T-helper 2 cell treated with Interferon-gamma antibody and Interleukin-4, amounts not matched to agents 100 ng/mL and 5 ng/mL, for 36 hours (primary cell): ENCODE measurements around the gene IFT81. TPM values are rescaled to one million over a fixed set of nuclear protein-coding genes. Genes with fewer than 3 reads are reported as not detected.
"Not testable (repeated sequence)": the region's sequence is repeated elsewhere in the genome, so short reads cannot be mapped to it uniquely, and the experiment has no call there.

ENCODE experiments used
- intact Hi-C: fragments of 100-400 bp; cut with micrococcal nuclease; formaldehyde crosslinking; loops from one replicate; pipeline ENCODE4 v1.15.1; 2023
- total RNA-seq: library from RNA; stranded (reverse); gene quantifications from 2 replicates; pipeline ENCODE4 v1.2.3, GENCODE V29; 2022

IFT81 gene
- total RNA-seq, 1 donor from 2014 or later = 1.2 TPM

DNA sequence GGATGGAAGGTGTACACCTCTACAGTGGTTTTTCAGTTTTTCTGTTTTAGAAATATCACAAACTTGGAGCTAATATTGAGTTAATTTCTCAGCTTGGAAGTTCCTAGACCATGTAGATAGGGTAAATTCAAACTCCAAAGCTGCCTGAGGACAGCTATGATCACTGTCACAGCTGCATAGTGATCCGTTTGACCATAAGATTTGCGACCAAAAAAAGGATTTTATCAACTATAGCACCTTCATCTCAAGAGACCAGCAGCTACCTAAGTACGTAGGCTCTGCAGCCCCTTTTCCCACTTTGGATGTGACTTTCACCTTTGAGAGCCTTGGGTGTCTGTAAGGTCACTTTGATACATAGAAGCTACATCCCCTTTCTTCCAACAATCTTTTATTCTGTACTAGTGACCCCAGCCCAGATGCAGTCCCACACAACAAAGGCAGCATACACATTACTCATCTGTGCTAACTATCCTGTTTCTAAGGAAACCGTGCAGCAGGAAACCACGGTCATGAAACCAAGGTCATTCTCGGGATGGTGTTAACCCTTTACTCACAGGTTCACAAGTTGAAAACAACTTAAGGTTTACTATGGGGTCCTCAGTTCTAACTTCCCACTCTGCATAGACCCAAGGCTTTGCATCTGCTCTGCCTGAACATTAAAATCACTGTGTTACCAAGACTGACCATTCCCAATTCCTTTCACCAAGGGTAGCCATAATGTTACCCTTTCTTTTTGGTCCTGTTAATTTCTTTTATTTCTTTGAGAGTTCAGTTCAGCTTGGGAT, 75.4 kb downstream of the IFT81 start:
- intact Hi-C loops = no loop called here

DNA sequence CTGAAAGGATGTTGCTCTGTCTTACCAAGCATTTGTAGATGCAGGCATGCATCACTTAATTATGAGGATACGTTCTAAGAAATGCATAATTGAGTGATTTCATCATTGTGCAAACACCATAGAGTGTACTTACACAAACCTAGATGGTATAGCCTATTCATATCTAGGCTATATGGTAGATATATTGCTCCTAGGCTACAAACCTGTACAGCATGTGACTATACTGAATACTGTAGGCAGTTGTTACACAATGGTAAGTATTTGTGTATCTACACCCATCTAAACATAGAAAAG, 75.9 kb downstream of the IFT81 start:
- intact Hi-C loops = no loop called here

DNA sequence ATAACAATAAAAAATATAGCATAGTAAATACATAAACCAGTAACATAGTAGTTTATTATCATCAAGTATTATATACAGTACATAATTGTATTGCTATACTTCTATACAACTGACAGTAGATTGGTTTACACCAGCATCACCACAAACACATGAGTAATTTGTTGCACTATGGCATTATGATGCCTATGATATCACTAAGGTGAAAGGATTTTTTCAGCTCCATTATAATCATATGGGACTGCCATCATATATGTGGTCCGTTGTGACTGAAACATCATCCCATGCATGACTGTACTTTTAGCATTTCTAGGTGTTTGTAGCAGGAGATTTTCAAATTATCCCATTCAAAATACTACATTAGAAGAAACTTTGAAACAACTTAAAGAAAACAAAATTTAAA, 77.8 kb downstream of the IFT81 start:
- intact Hi-C loops = no loop called here

DNA sequence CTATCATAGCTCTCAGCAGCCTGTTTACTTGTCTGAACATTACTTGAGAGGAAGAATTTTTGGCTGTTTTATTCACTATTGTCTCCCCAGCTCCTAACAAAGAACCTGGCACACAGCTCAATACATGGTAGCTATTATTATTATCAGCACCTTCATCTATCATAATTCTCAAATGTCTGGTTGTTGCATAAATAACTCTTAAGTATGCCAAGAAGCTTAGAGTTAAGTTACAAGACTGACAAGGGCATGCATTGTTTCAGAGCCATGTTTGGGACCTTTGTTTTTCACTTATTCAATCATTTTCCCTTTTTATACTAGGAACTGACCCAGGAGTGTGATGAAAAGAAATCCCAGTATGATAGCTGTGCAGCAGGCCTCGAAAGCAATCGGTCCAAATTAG, 79.4 kb downstream of the IFT81 start:
- intact Hi-C loops = no loop called here

DNA sequence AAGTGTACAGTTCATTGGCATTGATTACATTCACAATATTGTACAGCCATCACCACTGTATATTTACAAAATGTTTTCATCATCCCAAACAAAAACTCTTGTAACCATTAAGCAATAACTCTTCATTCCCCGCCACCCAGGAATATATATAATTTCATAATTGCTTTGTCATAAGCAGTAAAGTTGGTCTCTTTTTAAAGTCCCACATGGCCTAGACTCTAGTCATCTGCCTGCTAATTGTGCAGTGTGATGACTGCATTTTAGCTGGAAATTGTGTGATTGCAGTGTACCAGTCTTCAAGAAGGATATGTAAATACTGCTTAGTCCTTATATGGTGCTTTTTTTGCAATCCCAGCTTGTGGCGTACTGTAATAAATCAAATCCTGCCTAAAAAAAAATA, 81.8 kb downstream of the IFT81 start:
- intact Hi-C loops = no loop called here

DNA sequence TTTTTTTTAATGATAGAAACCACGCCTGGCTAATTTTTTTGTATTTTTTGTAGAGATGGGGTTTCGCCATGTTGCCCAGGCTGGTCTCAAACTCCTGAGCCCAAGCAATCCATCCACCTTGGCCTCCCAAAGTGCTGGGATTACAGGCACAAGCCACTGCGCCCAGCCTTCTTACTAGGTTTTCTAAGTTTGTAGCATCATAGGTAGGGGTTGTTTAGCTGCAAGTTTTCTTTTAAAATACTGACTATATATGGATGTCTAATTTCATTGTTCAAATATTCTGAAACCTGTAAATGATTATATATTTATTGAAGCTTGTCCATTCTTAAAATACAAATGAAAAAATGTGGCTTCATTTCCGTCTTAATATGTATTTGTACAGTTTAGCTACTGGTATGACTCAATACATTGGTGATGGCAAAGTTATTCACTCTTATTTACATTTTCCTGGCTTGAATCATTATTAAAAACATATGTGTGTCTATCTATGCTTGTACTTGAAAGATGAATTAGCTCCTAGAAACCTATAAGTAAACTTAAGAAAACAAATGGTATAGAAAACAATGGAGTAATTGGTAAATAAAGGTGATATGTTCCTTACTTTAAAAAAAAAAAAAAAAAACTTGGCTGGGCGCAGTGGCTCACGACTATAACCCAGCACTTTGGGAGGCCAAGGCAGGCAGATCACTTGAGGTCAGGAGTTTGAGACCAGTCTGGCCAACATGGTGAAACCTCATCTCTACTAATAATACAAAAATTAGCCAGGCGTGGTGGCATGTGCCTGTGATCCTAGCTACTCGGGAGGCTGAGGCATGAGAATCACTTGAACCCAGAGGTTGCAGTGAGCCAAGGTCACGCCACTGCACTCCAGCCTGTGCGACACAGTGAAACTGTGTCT, 87.7 kb downstream of the IFT81 start:
- intact Hi-C loops = not testable (repeated sequence)

DNA sequence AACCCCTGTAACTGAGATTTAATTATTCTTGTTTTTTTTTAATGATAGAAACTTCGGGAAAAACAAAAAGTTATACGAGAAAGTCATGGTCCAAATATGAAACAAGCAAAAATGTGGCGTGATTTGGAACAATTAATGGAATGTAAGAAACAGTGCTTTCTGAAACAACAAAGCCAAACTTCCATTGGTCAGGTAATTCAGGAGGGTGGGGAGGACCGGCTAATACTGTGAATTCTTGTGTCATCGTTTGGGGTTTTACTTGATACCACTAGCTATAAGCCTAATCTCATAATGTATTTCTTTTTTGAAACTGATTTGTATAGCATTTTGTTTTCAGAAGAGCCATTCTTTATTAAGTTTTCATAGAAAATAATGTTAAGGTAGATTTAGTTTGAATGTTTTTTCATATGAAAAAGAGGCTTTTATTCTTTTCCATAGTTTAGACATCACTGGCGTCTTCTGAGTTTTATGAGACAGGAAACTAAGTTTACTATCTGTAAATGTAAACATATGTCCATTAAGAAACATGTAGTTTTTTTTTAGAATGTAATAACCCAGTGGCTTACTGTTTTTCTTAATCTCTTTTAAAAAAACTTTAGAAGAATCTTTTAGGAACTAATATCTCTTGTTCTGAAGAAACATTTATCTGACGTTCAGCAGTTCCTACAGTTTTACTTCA, 94.0 kb downstream of the IFT81 start:
- intact Hi-C loops = no loop called here

DNA sequence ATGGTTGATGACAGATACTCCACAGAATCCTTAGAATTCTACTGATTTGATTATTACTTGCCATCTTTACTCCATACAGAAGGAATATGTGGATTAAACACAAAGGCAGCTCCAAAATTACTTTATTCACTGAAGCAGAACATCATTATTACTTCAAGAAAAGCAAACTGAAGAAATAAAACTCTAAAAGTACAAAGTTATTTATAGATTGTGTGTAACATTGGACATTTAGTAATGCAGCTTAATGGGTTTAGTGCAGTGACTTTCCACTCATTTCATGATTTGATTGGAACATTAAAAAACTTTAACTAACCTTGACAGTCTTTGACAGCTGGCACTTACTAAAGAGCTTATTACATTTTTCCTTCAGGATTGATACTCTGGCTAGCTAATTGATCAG, 97.9 kb downstream of the IFT81 start:
- intact Hi-C loops = no loop called here

DNA sequence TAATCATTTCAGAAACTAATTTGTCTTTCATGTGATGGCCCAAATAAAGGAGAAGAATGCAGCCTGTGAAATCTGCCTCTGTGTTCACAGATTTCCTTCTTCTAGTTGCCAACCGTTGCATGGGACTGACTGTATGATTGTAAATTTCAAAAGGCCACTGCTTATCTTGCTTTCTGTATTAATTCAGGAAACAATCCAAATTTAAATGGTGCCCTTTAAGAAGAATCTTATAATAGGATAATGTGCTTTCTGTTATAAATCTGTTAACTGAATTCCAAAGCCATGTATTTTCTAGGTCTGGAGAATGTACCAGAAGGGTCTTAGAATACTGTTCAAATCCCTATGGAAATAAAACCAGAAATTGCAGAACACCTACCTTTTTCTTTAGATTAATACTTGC, 98.3 kb downstream of the IFT81 start:
- intact Hi-C loops = no loop called here

DNA sequence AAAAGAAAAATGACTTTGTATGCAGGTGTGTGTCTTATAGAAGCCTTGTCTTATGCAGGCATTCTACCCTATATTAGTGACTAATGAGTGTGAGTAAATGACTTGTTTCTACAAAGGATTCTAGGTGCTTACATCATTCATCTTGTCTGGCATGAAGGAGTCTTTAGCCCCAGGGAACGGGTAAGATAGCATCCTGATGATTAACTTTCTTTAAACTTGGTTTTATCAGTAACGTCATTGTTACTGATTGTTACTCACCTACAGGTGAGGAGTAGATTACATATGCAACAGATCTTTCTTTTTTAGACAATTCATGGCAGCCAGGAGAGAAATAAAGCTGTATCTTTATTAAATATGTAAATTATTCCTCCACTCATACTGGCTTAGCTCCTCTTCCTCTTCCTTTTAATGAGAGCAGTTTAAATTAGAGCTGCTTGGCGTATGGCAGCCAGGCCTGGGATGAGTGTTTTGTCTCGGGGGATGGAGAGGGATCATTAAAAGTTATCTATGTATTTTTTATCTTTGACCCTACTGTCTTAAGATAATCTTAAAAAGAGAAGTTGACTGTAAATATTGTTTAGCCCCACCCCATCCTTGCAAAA, 99.7 kb downstream of the IFT81 start:
- intact Hi-C loops = no loop called here

DNA sequence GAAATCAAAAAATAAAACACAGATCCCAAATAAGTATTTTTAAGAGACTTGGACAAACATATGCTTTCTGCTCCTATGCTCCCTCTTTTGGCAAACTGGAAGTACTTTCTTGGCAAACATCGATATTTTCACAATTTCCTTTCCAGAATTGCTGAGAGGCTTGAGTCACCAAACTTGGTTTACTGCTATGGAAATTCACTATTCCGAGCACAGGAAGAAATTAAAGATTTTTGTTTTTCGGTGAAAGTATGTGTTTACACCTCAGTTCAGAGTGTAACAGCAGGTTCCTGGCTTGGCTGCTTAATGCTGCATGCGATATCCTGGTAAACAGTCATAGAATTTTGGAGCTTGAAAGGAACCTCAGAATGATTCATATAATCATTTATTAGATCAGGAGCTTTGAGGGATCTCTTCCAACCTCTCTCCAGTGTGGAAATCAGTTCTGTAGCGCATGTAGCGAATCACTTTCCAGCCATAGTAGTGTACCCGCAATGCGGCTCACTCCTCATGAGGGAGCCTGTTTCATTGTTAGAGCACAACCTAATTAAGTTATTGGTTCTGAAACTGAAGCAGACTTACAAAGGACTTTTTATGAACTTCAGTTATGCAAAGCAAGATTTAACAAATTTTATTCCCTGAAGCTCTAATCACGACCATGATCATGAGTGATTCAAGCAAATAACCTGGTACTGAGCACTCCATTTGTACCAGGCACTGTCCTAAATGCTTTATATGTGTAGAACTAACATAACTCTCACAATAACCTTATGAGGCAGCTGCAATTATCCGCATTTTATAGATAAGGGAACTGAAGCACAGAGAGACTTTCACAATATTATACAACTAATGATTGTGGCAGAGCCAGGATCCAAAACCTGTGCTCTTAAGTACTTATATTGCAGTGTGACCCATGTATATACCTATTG, 100.5 kb downstream of the IFT81 start:
- intact Hi-C loops = no loop called here

DNA sequence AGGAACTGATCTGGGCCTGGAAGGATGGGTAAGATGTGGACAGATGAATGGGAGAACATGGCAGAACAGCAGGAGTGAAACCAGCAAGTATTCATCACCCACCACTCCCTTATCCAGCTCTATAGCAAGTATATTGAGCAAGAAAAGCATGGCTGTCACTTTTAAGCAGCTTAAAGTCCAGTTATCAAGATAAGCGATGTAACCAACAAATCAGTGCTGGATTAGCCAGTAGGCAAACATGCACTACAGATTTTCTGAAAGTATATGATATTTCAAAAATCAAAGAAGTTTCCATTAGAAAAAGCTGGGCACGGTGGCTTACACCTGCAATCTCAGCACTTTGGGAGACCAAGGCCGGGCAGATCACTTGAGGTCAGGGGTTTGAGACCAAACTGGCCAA, 103.0 kb downstream of the IFT81 start:
- intact Hi-C loops = no loop called here

DNA sequence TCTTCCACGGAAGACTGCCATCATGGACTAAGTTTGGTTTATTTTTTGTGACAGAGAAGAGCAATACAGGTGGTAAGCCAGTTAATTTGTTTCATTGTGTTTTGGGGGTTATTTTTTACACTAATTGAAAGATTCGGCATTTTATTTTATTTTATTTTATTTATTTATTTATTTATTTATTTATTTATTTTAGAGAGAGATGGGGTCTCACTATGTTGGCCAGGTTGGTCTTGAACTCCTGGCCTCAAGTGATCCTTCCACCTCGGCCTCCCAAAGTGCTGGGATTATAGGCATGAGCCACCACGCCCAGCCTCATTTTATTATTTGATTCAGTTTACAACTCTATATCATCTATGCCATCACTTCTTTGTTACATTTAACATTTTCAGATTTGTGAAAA, 104.2 kb downstream of the IFT81 start:
- intact Hi-C loops = not testable (repeated sequence)

DNA sequence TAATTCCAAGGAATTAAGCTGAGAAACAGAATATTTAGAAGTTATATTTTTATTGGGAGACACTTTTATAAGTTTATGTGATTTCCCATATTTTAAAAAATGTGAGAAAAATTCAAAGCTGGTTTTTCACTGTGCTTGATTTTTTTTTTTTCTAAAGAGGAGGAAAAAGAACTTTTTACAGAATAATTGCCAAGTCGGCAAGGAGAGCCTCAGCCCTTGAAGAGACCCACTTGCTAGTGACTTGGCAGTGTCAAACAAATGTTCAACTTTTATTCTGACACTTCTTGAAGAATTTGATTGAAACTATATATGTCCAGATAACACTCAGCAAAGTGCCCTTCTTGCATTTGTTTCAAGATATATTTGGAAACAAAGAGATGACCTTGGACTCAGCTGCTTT, 104.6 kb downstream of the IFT81 start:
- intact Hi-C loops = no loop called here

DNA sequence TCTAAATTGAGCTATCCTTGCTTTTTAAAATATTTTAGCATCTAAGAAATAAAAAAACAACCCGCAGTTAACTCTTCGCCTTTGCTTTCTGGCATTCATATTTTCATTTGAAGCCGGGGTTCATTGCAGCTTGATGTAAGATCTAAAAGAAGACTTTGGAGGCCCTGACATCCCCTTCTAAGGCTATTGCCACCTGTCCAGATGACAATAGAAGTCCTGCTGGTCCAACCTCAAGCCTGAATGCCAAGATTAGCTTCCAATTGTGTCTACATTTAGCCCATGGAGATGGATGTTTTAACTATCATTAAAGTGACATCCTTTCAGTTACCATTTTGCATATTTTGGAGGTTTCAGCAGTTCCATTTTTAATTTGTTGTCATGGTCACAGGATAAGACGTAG, 105.3 kb downstream of the IFT81 start:
- intact Hi-C loops = no loop called here

DNA sequence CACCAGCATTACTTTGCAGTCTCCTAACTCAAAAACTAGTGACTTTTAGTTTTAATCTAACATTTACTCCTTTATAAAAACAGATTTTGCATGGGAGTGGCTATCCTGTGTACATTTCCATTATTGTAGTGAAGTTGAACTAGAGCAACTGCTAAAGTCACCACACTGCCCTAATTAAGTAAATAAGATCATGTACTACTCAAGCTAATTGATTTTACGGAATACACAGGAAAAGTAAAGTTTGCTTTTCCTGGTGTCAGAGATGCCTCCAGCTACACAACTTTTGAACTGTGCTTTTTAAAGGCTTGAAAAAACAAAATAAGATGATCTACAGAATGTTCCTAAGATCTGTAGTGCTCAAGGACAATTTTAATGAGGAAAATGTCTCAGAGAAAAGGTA, 106.5 kb downstream of the IFT81 start:
- intact Hi-C loops = no loop called here

DNA sequence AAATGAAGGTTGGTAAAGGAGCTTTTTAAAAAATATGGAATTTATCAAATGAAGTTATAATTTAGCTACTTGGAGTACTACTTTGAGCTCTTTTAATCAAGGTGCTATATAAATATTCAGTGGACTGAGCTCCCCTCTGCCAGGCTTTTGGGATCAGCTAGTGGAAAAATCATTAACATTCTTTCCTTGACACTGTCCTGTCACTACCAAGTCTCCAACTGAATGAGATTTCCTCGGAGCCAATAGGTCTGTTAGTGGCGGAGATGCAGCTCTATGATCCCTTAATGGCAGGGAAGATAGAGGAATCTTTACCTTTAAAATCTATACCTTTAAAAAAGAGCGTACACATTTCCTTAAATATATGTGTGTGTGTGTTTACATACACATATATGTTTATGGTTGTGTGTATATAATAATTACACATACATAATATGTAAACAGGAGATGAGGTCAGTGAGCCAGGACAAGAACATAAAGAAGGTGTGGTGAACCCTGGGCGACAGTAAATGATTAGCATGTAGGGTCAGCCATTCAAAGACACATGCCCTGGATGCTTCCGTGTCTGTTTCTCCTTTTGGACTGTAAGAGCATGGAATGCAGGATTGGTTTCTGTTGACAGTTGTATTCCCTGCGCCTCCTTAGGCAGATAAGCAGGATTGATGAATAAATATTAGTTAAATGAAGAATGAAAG, 109.2 kb downstream of the IFT81 start:
- intact Hi-C loops = no loop called here

DNA sequence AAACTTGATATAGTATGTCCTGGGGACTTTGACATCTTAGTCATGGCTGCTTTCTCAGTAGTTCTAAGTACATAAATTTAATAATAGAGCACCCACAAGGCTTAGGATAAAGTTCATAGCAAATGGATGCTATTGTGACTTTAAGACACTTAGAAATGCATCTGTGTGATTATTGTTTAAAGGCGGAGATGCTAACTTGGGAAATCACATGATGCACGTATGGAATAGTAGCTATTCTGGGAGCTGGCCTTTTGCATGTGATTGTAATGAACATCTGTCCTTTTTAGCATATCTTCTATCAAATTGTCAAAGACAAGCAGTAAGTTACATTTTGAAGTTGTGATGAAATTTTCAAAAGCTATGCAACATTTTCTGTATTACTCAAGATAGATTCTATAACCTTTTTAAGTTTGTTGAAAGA, 110.2 kb downstream of the IFT81 start:
- intact Hi-C loops = no loop called here

DNA sequence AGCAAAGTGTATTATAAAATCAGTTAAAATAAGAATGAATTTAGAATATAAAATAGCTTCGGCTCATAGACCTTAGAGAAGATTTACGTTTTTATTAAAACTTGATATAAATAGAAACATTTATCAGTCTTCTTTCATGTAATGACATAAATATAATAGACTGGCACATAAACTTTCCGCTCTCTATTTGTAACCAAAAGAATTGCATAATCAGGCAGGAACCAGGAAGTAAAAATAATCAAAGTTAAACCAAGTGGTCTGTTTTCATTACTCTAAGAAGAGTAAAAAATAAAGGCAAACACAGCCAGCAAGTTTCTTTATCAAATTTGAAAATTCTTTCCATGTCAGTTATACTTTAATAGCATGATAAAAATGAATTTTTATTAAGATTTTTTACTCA, 110.6 kb downstream of the IFT81 start:
- intact Hi-C loops = no loop called here

DNA sequence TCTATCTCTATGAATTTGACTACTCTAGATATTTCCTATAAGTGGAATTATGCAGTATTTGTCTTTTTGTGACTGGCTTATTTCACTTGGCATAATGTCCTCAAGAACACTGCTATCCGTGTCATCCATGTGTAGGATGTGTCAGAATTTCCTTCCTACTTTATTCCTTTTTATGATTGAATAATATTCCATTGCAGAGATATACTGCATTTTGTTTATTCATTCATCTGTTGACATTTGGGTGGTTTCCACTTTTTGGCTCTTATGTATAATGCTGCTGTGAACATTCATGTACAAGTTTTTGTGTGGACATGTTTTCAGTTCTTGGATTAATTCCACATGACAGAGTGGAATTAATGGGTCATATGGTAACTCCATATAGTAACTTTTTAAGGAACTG, 111.2 kb downstream of the IFT81 start:
- intact Hi-C loops = no loop called here
